HG03571 (cell line): Measurements from ENCODE around the gene IFNA8.
"Not testable (repeated sequence)": the region's sequence is repeated elsewhere in the genome, so short reads cannot be mapped to it uniquely, and the experiment has no call there.

Experiments
- ATAC-seq: cut with Tn5 transposase; IDR thresholded peaks from one replicate; pipeline ENCODE4 v1.9.1; 2021; ENCODE audit not compliant: unreplicated experiment

Gene IFNA8

DNA sequence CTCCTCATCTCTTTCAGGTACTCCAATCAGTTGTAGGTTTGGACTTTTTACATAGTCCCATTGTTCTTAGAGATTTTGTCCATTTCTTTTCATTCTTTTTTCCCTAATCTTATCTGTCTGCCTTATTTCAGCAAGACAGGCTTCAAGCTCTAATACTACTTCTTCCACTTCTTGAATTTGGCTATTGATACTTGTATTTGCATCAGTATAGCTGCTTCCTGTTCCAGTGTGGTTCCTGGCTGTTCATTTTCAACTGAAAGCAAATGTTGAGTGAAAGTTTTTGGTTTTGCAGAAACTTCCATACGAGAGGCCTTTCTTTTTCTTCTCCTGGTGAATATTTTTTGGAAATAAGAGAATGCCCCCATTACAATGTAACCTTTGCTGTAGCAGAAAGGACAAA is 19.3 kb downstream of the IFNA8 start:
- peak; percentile 70 for ATAC-seq

DNA sequence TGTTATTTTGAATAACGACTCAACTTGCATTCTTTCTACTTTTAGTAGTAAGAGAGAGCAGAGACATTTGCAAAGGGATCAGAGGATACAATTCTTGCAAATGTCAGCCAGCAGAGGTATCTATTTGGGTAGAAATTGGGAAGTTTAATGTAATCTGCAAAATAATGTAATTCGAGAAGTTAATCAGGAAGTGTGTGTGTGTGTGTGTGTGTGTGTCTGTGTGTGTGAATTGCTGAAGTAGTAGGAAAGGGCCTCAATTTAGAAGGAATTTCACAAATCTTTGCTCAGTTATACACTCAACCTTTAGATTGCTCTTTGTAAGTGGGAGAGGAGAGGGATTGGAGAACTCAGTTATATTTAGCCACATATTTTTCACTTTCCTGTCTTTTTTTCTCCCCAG is 20.3 kb downstream of the IFNA8 start:
- no peak for ATAC-seq

DNA sequence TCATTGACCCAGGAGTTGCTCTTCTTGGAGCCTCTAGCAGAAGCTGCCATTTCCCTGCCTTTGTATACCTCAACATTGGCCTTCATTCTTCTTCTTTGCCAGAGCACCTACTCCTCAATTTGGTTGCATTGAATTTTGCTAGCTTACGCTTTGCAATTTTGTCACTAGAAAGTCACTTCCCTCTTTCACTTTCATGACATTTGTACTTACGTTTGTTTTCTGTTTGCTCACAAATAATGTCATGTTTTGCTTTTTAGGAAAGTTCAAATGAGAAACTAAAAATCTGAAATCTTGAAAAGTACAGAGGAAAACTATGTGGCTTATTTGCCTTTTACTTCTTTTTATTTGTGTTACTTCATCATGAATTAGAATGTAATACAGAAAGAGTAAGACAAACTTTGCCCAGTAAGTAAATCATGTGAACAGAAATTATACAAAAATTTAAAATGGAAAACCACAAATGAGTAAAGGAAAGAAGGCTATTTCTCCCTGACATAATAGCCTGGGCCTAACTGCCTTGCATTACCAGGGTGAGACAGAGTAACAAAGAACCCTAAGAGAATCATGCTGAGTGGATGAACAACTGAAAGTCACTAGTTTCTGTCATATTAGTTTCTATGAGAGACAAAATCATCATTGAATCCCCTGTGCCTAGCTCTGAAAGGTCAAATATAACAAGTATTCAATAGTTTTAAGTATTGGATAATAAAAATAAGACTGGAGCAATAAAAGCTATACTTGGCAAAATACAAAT is 23.9 kb downstream of the IFNA8 start:
- peak; percentile 39 for ATAC-seq

DNA sequence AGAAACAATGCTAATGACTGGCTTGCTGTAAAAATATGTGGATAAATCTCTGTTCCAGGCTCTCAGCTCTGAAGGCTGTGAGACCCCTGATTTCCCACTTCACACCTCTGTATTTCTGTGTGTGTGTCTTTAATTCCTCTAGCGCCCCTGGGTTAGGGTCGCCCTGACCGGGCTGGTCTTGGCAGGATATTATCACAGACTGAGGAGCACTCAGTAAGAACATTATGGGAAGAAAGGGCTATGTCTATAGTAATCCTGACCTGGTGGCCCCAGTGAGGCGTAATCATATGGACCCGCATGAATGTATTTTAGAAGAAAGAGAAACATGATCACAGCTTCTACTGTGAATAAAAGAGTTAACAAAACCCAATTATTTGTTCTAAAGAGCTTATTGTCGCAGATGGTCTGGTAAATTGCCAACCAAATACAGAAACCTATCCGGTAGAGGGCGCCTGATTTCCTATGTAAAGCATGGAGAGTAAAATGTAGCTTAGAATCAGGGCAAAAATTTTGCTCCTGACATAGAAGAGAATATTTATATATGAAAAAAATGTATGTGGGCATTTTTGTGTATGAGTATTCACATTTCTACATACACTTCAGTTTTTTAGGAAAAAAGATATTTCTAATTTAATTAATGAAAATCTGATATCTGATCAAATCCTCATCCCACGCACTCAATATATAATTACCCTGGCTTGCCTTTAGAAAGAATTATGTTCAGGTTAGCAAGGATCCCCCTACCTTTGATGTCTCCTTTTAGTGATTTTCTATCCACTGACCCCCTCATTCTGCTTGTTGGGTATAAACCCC is 25.5 kb downstream of the IFNA8 start:
- ATAC-seq, result no peak

DNA sequence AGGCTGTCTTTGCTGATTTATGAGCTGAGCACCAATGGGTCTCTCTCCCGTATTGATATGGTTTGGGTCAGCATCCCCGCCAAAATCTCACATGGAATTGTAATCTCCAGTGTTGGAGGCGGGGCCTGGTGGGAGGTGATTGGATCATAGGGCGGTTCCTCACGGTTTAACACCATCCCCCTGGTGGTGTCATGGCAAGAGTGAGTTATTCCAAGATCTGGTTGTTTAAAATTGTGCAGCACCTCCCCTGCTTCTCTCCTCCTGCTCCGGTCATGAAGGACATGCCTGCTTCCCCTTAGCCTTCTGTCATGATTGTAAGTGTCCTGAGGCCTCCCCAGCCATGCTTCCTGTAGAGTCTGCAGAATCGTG is 26.1 kb downstream of the IFNA8 start:
- not testable (repeated sequence) for ATAC-seq

DNA sequence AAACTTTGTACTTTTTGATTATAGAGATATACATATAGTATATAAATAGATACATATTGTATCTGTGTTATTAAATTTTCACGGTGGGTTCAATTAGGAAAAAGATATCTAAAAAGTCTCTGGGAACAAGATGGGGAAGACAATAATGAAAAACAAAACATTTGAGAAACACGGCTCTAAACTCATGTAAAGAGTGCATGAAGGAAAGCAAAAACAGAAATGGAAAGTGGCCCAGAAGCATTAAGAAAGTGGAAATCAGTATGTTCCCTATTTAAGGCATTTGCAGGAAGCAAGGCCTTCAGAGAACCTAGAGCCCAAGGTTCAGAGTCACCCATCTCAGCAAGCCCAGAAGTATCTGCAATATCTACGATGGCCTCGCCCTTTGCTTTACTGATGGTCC is 31.2 kb downstream of the IFNA8 start, which contains the start of gene IFNA1:
IFNA1 (plus strand) TSS at position 301 of the 400 bp plus-strand sequence; CDS start at position 370, 69 bp downstream.
- no peak for ATAC-seq

DNA sequence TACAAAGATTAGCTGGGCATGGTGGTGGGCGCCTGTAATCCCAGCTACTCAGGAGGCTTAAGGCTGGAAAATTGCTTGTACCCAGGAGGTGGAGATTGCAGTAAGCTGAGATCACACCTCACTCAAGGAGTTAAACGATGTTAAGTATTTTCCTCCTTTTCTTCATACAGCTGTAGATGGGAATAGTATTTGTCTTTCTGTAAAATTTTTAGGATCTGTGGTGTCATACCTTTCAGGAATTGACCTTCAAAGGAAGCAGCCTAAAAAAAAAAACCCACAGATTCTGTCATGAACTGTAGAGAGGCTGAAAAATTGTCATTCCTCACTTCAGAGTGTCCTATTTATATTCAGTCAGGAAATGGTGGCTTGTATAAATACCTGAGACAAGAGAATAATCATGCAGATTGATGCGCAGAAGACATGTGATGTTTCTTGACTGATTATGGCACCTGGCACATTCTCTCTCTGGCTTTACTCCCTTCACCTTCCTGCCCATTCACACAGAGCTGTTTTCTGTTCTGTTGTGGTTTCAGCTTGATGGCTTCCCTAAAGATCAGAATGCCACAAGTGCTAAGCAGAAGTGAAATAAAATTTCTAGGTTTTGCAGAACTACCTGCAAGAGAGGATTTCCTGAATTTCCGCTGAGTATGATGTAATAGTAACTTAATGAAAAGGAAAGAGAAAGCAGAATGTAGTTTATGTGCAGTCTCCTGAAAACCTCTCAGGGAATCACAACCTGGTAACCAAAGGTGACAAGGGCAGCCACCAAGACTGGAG is 35.1 kb downstream of the IFNA8 start:
- peak; percentile 95 for ATAC-seq

DNA sequence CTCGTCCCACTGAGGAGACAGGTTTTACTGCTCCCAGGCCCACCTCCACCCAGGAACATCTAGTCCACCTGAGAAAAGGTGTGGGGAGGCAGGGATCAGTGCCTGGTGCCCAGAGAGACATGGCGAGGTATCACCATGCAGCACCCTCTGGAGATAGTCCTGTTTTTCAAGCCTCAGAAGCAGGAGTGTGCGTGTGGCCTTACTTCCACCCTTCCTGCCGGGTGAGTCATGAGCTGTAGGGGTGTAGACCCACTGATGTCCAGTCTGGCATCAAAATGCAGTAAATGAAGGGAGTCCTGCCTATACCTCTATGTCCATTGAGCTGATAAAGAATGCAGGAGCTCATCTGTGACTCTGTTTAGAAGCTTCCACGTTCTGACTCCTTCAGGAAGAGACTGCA is 40.4 kb downstream of the IFNA8 start:
- not testable (repeated sequence) for ATAC-seq

DNA sequence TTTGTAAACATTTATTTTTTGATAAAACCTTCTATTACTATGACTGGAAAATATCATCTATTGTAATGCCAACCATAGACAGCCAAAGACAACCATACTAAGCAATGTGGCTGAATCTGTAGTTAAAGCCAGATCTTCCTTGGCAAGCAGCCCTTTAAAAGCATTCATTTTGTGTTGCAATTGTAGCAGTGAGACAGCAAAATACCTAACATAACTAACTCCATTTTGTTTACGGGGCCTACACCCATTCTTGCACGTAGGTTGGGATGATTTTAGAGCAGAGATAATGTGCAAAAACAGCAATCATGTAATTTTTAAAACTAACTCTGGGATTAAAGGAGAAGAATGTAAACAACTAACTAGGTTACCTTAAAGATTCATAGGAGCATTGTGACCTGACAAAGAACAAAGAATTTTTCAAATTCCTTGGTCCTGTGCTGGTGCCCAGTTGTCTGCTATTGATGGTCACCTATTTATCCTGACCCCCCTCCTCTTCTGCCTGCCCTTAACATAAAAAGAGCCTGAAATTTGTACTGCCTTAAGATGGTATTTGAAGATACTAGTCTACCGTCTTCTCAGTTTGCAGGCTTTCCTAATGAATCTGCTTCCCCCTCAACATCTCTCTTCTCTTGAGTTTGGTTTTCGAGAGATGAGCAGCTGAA is 41.9 kb downstream of the IFNA8 start:
- ATAC-seq, result no peak

DNA sequence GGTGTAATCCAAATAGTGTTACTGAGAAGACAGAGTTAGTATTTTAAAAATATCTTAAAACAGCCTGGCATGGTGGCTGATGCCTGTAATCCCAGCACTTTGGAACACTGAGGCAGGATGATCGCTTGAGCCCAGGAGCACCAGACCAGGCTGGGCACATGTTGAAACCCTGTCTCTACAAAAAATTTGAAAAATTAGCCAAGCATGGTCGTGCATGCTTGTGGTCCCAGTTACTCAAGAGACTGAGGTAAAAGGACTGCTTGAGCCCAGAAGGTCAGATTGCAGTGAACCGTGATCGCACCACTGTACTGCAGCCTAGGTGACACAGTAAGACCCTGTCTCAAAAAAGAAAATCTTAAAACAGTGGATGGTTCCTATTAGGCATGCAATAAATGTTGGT is 43.8 kb downstream of the IFNA8 start:
- ATAC-seq, result no peak

DNA sequence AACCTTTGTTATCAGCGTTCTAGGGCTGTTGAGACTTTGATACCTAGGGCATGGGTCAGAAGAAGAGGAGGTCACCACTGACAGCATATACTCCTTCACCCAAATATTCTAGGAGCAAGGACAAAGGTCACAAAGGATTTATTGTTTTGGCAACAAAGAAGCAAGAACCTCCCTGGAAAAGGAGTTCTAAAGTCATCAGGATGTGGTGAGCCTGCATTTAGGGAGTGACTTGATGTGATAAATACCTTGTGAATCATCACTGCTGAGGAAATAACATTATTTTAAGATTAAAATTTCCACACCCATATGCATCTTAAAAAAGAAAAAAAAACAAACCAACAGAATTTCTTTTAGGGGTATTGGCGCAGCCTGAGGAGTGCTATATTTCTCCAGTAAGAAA is 45.2 kb downstream of the IFNA8 start:
- ATAC-seq, result no peak

DNA sequence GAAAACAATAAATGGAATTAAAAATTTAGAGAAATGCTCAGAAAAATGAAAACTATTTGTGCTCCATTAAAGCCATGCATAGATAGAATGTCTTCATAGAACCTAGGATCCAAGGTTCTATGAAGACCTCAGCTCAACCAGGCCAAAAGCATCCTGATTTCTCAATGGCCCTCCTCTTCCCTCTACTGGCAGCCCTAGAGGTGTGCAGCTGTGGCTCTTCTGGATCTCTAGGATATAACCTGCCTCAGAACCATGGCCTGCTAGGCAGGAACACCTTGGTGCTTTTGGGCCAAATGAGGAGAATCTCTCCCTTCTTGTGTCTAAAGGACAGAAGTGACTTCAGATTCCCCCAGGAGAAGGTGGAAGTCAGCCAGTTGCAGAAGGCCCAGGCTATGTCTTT is 46.4 kb downstream of the IFNA8 start:
- no peak for ATAC-seq
